NB4 (cell line): Measurements from ENCODE around the gene RCE1.

ENCODE experiments used
- CTCF ChIP-seq: IDR thresholded peaks from one replicate; pipeline ENCODE4 v1.5.1; 2012; ENCODE audit warnings: low read depth, low read length
- POLR2A ChIP-seq: IDR thresholded peaks from 2 replicates; pipeline ENCODE4 v1.6.1; 2011; ENCODE audit warnings: mild to moderate bottlenecking; ENCODE audit not compliant: insufficient read length; ENCODE audit errors: extremely low read depth

GRCh38 chr11:66814678-66815077, 28.6 kb upstream of the RCE1 start:
- no peak for TF ChIP-seq CTCF
- TF ChIP-seq POLR2A, result no peak
